NCI-H2081 treated with DMSO at 0.1 percent for 48 hours (cell line): ENCODE data around the gene KRT76.

Experiments
- DNase-seq: peaks from one replicate; lab custom pipeline; 2025; lab: John Stamatoyannopoulos, UW

The KRT76 gene

GRCh38 chr12:52730383-52730782 is 46.8 kb downstream of the KRT76 start:
- DNase-seq = no peak

- DNase-seq = no peak
These were observed 48.0 kb downstream of the KRT76 start for GRCh38 chr12:52729147-52729546.

- DNase-seq = no peak
These were observed 48.8 kb downstream of the KRT76 start for GRCh38 chr12:52728374-52728773.

- DNase-seq = no peak
These were observed 50.1 kb downstream of the KRT76 start for GRCh38 chr12:52727037-52727436.

GRCh38 chr12:52726451-52726850 is 50.7 kb downstream of the KRT76 start:
- no peak for DNase-seq

GRCh38 chr12:52724384-52724783 is 52.8 kb downstream of the KRT76 start:
- no peak for DNase-seq

- no peak for DNase-seq
These were observed 54.5 kb downstream of the KRT76 start for GRCh38 chr12:52722680-52723079.

GRCh38 chr12:52721838-52722470 is 55.2 kb downstream of the KRT76 start:
- no peak for DNase-seq

- no peak for DNase-seq
These were observed 56.7 kb downstream of the KRT76 start for GRCh38 chr12:52720365-52720886.
